DOHH2 (cell line): ENCODE data around the gene SLC16A12.
"Not testable (repeated sequence)": the region's sequence is repeated elsewhere in the genome, so short reads cannot be mapped to it uniquely, and the experiment has no call there.

Experiments used
- H3F3A ChIP-seq: fragments of 200-600 bp; sonication (generic), shearing (Covaris generic); 2 replicates; pipeline ENCODE4 v1.6.0; 2016; ENCODE audit warnings: antibody characterized with exemption, mild to moderate bottlenecking; ENCODE audit not compliant: control insufficient read depth, insufficient read depth
- H3K27ac ChIP-seq: fragments of 200-600 bp; sonication (generic); 2 replicates; pipeline ENCODE4 v1.5.1; 2014; ENCODE audit warnings: low read depth, mild to moderate bottlenecking, low read length, moderate library complexity
- H3K27me3 ChIP-seq: fragments of 200-600 bp; sonication (generic); 2 replicates; pipeline ENCODE4 v1.6.1; 2014; ENCODE audit warnings: mild to moderate bottlenecking, low read length, mixed read lengths; ENCODE audit not compliant: control insufficient read depth
- H3K36me3 ChIP-seq: fragments of 200-600 bp; sonication (generic); 2 replicates; pipeline ENCODE4 v1.6.1; 2014; ENCODE audit warnings: mild to moderate bottlenecking, low read length, moderate library complexity, mixed read lengths; ENCODE audit not compliant: control insufficient read depth
- H3K4me1 ChIP-seq: fragments of 200-600 bp; sonication (generic); 2 replicates; pipeline ENCODE4 v1.6.1; 2014; ENCODE audit warnings: mild to moderate bottlenecking, low read length, mixed read lengths; ENCODE audit not compliant: control insufficient read depth
- H3K4me2 ChIP-seq: fragments of 200-600 bp; sonication (generic); 2 replicates; pipeline ENCODE4 v1.6.0; 2014; ENCODE audit warnings: mild to moderate bottlenecking, low read length, moderate library complexity
- H3K4me3 ChIP-seq: fragments of 200-600 bp; sonication (generic); 2 replicates; pipeline ENCODE4 v1.5.1; 2014; ENCODE audit warnings: mild to moderate bottlenecking, low read length, mixed read lengths
- H3K79me2 ChIP-seq: fragments of 200-600 bp; sonication (generic); 2 replicates; pipeline ENCODE4 v1.6.1; 2014; ENCODE audit warnings: mild to moderate bottlenecking, low read length, mixed read lengths; ENCODE audit not compliant: control insufficient read depth
- H3K9me2 ChIP-seq: fragments of 200-600 bp; sonication (generic); replicated peaks from 2 replicates; pipeline ENCODE4 v1.6.1; 2014; ENCODE audit warnings: mild to moderate bottlenecking, low read length, mixed read lengths; ENCODE audit not compliant: control insufficient read depth
- H3K9me3 ChIP-seq: fragments of 200-600 bp; sonication (generic); 2 replicates; pipeline ENCODE4 v1.6.1; 2014; ENCODE audit warnings: antibody characterized with exemption, low read length, mixed read lengths; ENCODE audit not compliant: control insufficient read depth, insufficient read depth
- H4K20me1 ChIP-seq: fragments of 200-600 bp; sonication (generic); 2 replicates; pipeline ENCODE4 v1.6.0; 2014; ENCODE audit warnings: low read depth, mild to moderate bottlenecking, antibody characterized with exemption, low read length, moderate library complexity; ENCODE audit not compliant: control insufficient read depth, insufficient read depth
- EZH2phosphoT487 ChIP-seq: fragments of 200-600 bp; sonication (generic); IDR thresholded peaks from 2 replicates; pipeline ENCODE4 v1.6.1; 2017; ENCODE audit warnings: borderline replicate concordance, mild to moderate bottlenecking, antibody characterized with exemption, low read length, moderate library complexity, mixed read lengths
- TF ChIP-seq, protein P1 (sequence below): fragments of 200-600 bp; sonication (generic); IDR thresholded peaks from one replicate; pipeline ENCODE4 v1.5.1; 2014; ENCODE audit warnings: antibody characterized with exemption, mild to moderate bottlenecking, low read depth, low read length; ENCODE audit not compliant: poor library complexity, severe bottlenecking

Gene SLC16A12

DNA sequence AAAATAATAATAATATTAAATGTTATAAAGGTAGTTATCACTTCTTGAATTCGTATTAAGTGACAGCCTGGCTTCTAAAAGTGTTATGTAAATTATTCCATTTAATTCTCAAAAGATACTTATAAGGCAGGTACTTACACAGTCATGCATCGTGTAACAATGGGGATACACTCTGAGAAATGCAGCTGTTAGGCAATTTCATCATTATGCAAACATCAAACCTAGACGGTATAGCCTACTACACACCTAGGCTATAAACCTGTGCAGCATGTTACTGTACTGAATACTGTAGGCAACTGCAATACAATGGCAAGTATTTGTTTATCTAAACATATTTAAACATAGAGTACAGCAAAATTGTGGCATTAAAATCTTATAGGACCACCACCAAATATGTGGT, 141.5 kb downstream of the SLC16A12 start:
- H3F3A ChIP-seq, result no peaks in the 10 kb centered on the region
- no peaks in the 10 kb centered on the region for H4K20me1 ChIP-seq
- H3K27me3 ChIP-seq, result no peaks in the 10 kb centered on the region
- no peak overlapping the region for H3K27ac ChIP-seq
- peaks cover 11% of the 10 kb centered on the region for H3K4me1 ChIP-seq
- no peak overlapping the region for H3K4me2 ChIP-seq
- TF ChIP-seq, protein P1, sequence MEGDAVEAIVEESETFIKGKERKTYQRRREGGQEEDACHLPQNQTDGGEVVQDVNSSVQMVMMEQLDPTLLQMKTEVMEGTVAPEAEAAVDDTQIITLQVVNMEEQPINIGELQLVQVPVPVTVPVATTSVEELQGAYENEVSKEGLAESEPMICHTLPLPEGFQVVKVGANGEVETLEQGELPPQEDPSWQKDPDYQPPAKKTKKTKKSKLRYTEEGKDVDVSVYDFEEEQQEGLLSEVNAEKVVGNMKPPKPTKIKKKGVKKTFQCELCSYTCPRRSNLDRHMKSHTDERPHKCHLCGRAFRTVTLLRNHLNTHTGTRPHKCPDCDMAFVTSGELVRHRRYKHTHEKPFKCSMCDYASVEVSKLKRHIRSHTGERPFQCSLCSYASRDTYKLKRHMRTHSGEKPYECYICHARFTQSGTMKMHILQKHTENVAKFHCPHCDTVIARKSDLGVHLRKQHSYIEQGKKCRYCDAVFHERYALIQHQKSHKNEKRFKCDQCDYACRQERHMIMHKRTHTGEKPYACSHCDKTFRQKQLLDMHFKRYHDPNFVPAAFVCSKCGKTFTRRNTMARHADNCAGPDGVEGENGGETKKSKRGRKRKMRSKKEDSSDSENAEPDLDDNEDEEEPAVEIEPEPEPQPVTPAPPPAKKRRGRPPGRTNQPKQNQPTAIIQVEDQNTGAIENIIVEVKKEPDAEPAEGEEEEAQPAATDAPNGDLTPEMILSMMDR, result no peak
- no peak for TF ChIP-seq EZH2phosphoT487
- no peak overlapping the region for H3K4me3 ChIP-seq
- H3K36me3 ChIP-seq, result no peaks in the 10 kb centered on the region
- no peaks in the 10 kb centered on the region for H3K9me3 ChIP-seq
- H3K79me2 ChIP-seq, result no peaks in the 10 kb centered on the region
- no peaks in the 10 kb centered on the region; the same call in 1 of the 2 replicates for H3K9me2 ChIP-seq

DNA sequence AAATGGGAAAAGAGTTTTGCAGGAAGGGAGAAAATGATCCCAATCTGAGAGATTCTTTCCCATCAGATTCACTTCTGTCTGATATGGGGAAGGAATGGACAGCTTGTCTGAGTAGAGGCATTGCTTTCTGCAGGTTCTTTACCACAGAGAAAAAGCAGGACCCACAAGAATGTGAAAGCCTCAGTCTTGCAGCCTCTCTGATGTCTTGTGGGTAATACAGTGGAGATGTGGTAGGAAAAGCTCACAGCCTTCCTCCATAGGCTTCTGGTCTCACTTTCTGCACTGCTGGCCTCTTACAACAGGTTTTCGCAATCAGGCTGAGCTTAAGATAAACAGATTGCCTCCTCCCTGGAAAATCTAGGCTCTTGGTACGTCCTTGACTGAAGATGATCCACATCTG, 142.4 kb downstream of the SLC16A12 start:
- no peak overlapping the region for H3K27ac ChIP-seq
- no peaks in the 10 kb centered on the region for H3K36me3 ChIP-seq
- H3F3A ChIP-seq, result no peaks in the 10 kb centered on the region
- H3K9me2 ChIP-seq, result no peaks in the 10 kb centered on the region; the same call in 1 of the 2 replicates
- no peaks in the 10 kb centered on the region for H3K27me3 ChIP-seq
- no peak overlapping the region for H3K4me3 ChIP-seq
- TF ChIP-seq EZH2phosphoT487, result no peak
- TF ChIP-seq, protein P1, result no peak
- H4K20me1 ChIP-seq, result no peaks in the 10 kb centered on the region
- H3K4me1 ChIP-seq, result peaks cover 11% of the 10 kb centered on the region
- H3K4me2 ChIP-seq, result peak overlapping the region; percentile 62
- H3K9me3 ChIP-seq, result no peaks in the 10 kb centered on the region
- H3K79me2 ChIP-seq, result no peaks in the 10 kb centered on the region

DNA sequence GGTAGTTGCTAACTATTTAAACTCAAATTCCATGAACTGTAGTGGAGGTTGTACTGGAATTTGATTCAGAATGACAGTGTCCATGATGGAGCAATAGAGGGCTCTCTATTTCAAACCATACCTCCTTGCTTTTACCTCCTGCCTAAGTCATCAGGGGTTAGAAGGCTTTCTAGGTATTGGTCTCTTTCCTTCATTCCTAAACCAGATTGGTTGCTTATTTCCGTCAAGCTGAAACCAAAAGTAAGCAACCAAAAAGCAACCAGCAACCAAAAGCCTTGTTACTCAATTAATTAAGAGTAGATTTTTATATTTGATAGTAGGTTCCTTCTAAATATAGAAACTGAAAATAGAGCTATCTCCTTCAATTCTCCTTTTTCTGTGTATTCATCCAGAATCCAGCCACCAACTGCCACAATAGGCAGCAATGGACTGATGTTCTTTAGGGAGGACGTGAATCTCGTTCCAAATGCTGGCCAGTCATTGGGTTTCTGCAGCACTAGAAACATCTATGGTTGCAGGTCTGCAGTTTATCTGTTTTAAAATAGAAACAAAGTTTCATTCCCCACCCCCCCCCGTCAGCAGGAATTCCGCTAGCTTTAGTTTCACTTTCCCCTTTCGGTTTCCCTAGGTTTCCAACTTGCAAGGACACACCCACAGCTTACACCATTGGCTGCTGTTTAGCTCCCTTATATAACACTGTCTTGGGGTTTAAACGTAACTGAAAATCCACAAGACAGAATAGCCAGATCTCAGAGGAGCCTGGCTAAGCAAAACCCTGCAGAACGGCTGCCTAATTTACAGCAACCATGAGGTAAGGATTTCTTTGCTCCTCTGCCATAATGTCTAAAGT, 143.3 kb downstream of the SLC16A12 start, which contains the start of gene IFIT1:
IFIT1 (plus strand) TSS at position 717 of the 850 bp plus-strand sequence; CDS start at position 807, 90 bp downstream.
- Histone ChIP-seq H3K4me2 (peak within 1 kb of the TSS; percentile 62), H3K27me3 (no peaks in the 10 kb centered on the region), H3K79me2 (no peaks in the 10 kb centered on the region), H3F3A (no peaks in the 10 kb centered on the region), H3K27ac (no peak within 1 kb of the TSS), H4K20me1 (no peaks in the 10 kb centered on the region), H3K4me1 (peaks cover 11% of the 10 kb centered on the region), H3K9me2 (no peaks in the 10 kb centered on the region; the same call in 1 of the 2 replicates), H3K4me3 (peak within 1 kb of the TSS; percentile 54), H3K9me3 (no peaks in the 10 kb centered on the region), H3K36me3 (no peaks in the 10 kb centered on the region)
- no peak for TF ChIP-seq EZH2phosphoT487
- TF ChIP-seq, protein P1, result no peak

DNA sequence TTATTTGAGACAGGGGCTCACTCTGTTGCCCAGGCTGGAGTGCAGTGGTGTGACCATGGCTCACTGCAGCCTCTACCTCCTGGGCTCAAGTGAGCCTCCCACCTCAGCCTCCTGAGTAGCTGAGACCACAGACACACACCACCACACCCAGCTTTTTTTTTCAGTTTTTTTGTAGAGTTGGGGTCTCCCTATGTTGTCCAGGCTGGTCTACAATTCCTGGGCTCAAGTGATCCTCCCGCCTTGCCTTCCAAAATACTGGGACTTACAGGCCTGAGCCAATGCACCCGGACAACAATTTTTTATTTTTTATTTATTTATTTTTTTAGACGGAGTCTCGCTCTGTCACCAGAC, 144.2 kb downstream of the SLC16A12 start:
- not testable (repeated sequence) for H3K27ac ChIP-seq, H3K79me2 ChIP-seq, H3K9me2 ChIP-seq

More for the DNA sequence above, 144.2 kb downstream of the SLC16A12 start:
- H3K9me3 ChIP-seq, H3K36me3 ChIP-seq, H3K27me3 ChIP-seq, H4K20me1 ChIP-seq, H3F3A ChIP-seq, H3K4me3 ChIP-seq, H3K4me2 ChIP-seq: not testable (repeated sequence)
- H3K4me1 ChIP-seq, result peaks cover 11% of the 10 kb centered on the region
